ENCODE measurements around the gene HOGA1. TPM values are rescaled to one million over a fixed set of nuclear protein-coding genes. Genes with fewer than 3 reads are reported as not detected.

The HOGA1 gene
- total RNA-seq, 1 experiment from 2014 or later, result 4.4 TPM

GRCh38 chr10:97538411-97538810, 45.8 kb upstream of the HOGA1 start:
- Histone ChIP-seq H3K27me3 (ENCODE audit: insufficient read depth, low read depth) (no peaks in the 10 kb centered on the region), H3K4me2 (no peak overlapping the region), H3K9me2 (ENCODE audit: insufficient read depth) (no peaks in the 10 kb centered on the region), H3F3A (ENCODE audit: insufficient read depth, low read depth) (peaks cover 26% of the 10 kb centered on the region), H3K27ac (no peak overlapping the region), H4K20me1 (ENCODE audit: insufficient read depth) (no peaks in the 10 kb centered on the region), H2AFZ (no peak overlapping the region), H3K9me3 (ENCODE audit: insufficient read depth, low read depth) (no peaks in the 10 kb centered on the region), H3K79me2 (ENCODE audit: low read depth) (no peaks in the 10 kb centered on the region), H3K4me1 (replicated peaks; ENCODE audit: insufficient read depth) (peaks cover 46% of the 10 kb centered on the region), H3K4me3 (no peak overlapping the region), H3K36me3 (ENCODE audit: low read depth) (no peaks in the 10 kb centered on the region)
- TF ChIP-seq CTCF (conservative IDR thresholded peaks at IDR 0.05) (no peak), EZH2 (IDR thresholded peaks at IDR 0.05; ENCODE audit: low read depth) (no peak)
- CTCF ChIA-PET, result no interaction called here
- intact Hi-C loops (cut with micrococcal nuclease; ENCODE audit: unreplicated experiment), result no loop called here
- POLR2A ChIA-PET (ENCODE audit: unreplicated experiment), result no interaction called here
- no peak for DNase-seq
- BruUV-seq (replicated peaks), result no TSS peak

GRCh38 chr10:97538839-97539238, 45.4 kb upstream of the HOGA1 start:
- POLR2A ChIA-PET (ENCODE audit: unreplicated experiment), result no interaction called here

GRCh38 chr10:97539523-97540200, 44.5 kb upstream of the HOGA1 start:
- peaks cover 50% of the 10 kb centered on the region for H3K4me1 ChIP-seq (replicated peaks; ENCODE audit: insufficient read depth)
- H3K4me2 ChIP-seq, result peak overlapping the region; percentile 23; the same call in 1 of the 2 replicates
- peak; percentile 24 to 41 for DNase-seq
- H3K9me2 ChIP-seq (ENCODE audit: insufficient read depth), result no peaks in the 10 kb centered on the region
- no peak overlapping the region for H3K4me3 ChIP-seq
- peaks cover 28% of the 10 kb centered on the region for H3F3A ChIP-seq (ENCODE audit: insufficient read depth, low read depth)
- TF ChIP-seq EZH2 (IDR thresholded peaks at IDR 0.05; ENCODE audit: low read depth) (no peak), CTCF (conservative IDR thresholded peaks at IDR 0.05) (no peak; the same call in 1 of the 2 replicates)
- intact Hi-C loops (cut with micrococcal nuclease; ENCODE audit: unreplicated experiment), result no loop called here
- H3K36me3 ChIP-seq (ENCODE audit: low read depth), result no peaks in the 10 kb centered on the region
- H3K79me2 ChIP-seq (ENCODE audit: low read depth), result no peaks in the 10 kb centered on the region
- no peak overlapping the region for H2AFZ ChIP-seq
- H3K9me3 ChIP-seq (ENCODE audit: insufficient read depth, low read depth), result no peaks in the 10 kb centered on the region
- no TSS peak for BruUV-seq (replicated peaks)
- POLR2A ChIA-PET (ENCODE audit: unreplicated experiment), result interaction anchor here (0.6 kb wide), 2 partner anchors 19 to 101 kb away, joined by 4 to 19 read pairs; partner anchors contain the start of gene PI4K2A
- no peaks in the 10 kb centered on the region for H4K20me1 ChIP-seq (ENCODE audit: insufficient read depth)
- CTCF ChIA-PET, result interaction anchor here (0.9 kb wide), 1 partner anchor 14 kb away, joined by 3 read pairs; no protein-coding TSS in a partner anchor
- no peak overlapping the region for H3K27ac ChIP-seq
- H3K27me3 ChIP-seq (ENCODE audit: insufficient read depth, low read depth), result no peaks in the 10 kb centered on the region

More at GRCh38 chr10:97538839-97539238, 45.4 kb upstream of the HOGA1 start:
- Histone ChIP-seq H3K4me2 (no peak overlapping the region), H3K27me3 (ENCODE audit: insufficient read depth, low read depth) (no peaks in the 10 kb centered on the region), H3K9me3 (ENCODE audit: insufficient read depth, low read depth) (no peaks in the 10 kb centered on the region), H3K79me2 (ENCODE audit: low read depth) (no peaks in the 10 kb centered on the region), H3K4me1 (replicated peaks; ENCODE audit: insufficient read depth) (peaks cover 50% of the 10 kb centered on the region), H3K9me2 (ENCODE audit: insufficient read depth) (no peaks in the 10 kb centered on the region), H3K27ac (no peak overlapping the region), H3K36me3 (ENCODE audit: low read depth) (no peaks in the 10 kb centered on the region), H4K20me1 (ENCODE audit: insufficient read depth) (no peaks in the 10 kb centered on the region), H3K4me3 (no peak overlapping the region), H2AFZ (no peak overlapping the region), H3F3A (ENCODE audit: insufficient read depth, low read depth) (peaks cover 28% of the 10 kb centered on the region)
- CTCF ChIA-PET, result interaction anchor here (0.9 kb wide), 1 partner anchor 15 kb away, joined by 3 read pairs; no protein-coding TSS in a partner anchor
- no peak for DNase-seq
- intact Hi-C loops (cut with micrococcal nuclease; ENCODE audit: unreplicated experiment), result no loop called here
- BruUV-seq (replicated peaks), result no TSS peak
- TF ChIP-seq CTCF (conservative IDR thresholded peaks at IDR 0.05), result no peak
- TF ChIP-seq EZH2 (IDR thresholded peaks at IDR 0.05; ENCODE audit: low read depth), result no peak

Measured in PC-9 (cell line).